ENCODE measurements around the gene CELSR2.

GRCh38 chr1:109204484-109204883, 44.9 kb upstream of the CELSR2 start:
- TF ChIP-seq ZNF274 (IDR thresholded peaks at IDR 0.05; ENCODE audit: low read depth, low read length) = no peak
- TF ChIP-seq EZH2 (IDR thresholded peaks at IDR 0.05) = no peak
- no peak for TF ChIP-seq CTCF (IDR thresholded peaks at IDR 0.05 in 2 of 3, conservative IDR thresholded peaks at IDR 0.05 in 1 of 3; ENCODE audit: borderline replicate concordance in 1 of 3, insufficient read depth in 1 of 3, low read depth in 2 of 3, low read length in 2 of 3)
- no peak for TF ChIP-seq POLR2AphosphoS5 (IDR thresholded peaks at IDR 0.05; ENCODE audit: low read depth, low read length)
- TF ChIP-seq POLR2A (IDR thresholded peaks at IDR 0.05; ENCODE audit: borderline replicate concordance, extremely low read depth, insufficient read depth, insufficient read length) = no peak
- TF ChIP-seq FOSL1 (IDR thresholded peaks at IDR 0.05; ENCODE audit: low read depth) = no peak
- no peak for TF ChIP-seq ATF3 (IDR thresholded peaks at IDR 0.05)
- TF ChIP-seq SIN3A (IDR thresholded peaks at IDR 0.05; ENCODE audit: low read depth) = no peak
- no peak for TF ChIP-seq SP1 (IDR thresholded peaks at IDR 0.05; ENCODE audit: low read depth)
